MCF 10A (cell line): ENCODE data around the gene PLEKHA1. TPM values are rescaled to one million over a fixed set of nuclear protein-coding genes. Genes with fewer than 3 reads are reported as not detected.

Experiments
- BruUV-seq: library from RNA; stranded (reverse); fragments of 400-500 nt; replicated peaks from 2 replicates; lab custom pipeline; 2021; lab: Mats Ljungman, UMichigan
- CTCF ChIA-PET: fragments of 300-600 bp; sonication (Branson Sonifier 250); formaldehyde crosslinking; extraction: SDS; loops from one replicate; lab custom pipeline; 2021; ENCODE audit warnings: antibody characterized with exemption, inconsistent platforms; lab: Yijun Ruan, JAX
- POLR2A ChIA-PET: fragments of 300-600, 350-650 bp; sonication (Branson Sonifier 250); formaldehyde crosslinking; extraction: SDS; loops from one replicate; lab custom pipeline; 2020; ENCODE audit warnings: antibody characterized with exemption, inconsistent platforms; lab: Yijun Ruan, JAX
- DNase-seq: peaks from one replicate; pipeline ENCODE4 v3.0.0-alpha.2; 2018; ENCODE audit not compliant: unreplicated experiment
- H3K27ac Mint-ChIP-seq: one replicate; pipeline ENCODE4 v1.8.0; 2022; ENCODE audit warnings: mild to moderate bottlenecking, low read depth, mixed read lengths; ENCODE audit not compliant: unreplicated experiment
- H3K27me3 Mint-ChIP-seq: one replicate; pipeline ENCODE4 v1.8.0; 2022; ENCODE audit warnings: mixed read lengths; ENCODE audit not compliant: insufficient read depth, unreplicated experiment
- H3K36me3 Mint-ChIP-seq: one replicate; pipeline ENCODE4 v1.8.0; 2022; ENCODE audit warnings: mild to moderate bottlenecking, moderate library complexity, mixed read lengths; ENCODE audit not compliant: insufficient read depth, unreplicated experiment
- H3K4me1 Mint-ChIP-seq: one replicate; pipeline ENCODE4 v1.8.0; 2022; ENCODE audit warnings: mixed read lengths; ENCODE audit not compliant: insufficient read depth, unreplicated experiment
- H3K4me3 Mint-ChIP-seq: one replicate; pipeline ENCODE4 v1.8.0; 2022; ENCODE audit warnings: mild to moderate bottlenecking, moderate library complexity, mixed read lengths; ENCODE audit not compliant: unreplicated experiment
- H3K9me3 Mint-ChIP-seq: one replicate; pipeline ENCODE4 v1.8.0; 2022; ENCODE audit warnings: mixed read lengths; ENCODE audit not compliant: unreplicated experiment
- CTCF ChIP-seq: fragments of 200-600 bp; IDR thresholded peaks from one replicate; pipeline ENCODE4 v1.8.0; 2022; ENCODE audit warnings: antibody characterized with exemption, mild to moderate bottlenecking; ENCODE audit not compliant: unreplicated experiment
- intact Hi-C: fragments of 100-400 bp; cut with micrococcal nuclease; formaldehyde crosslinking; loops from 2 replicates; pipeline ENCODE4 v1.14.1; 2022
- total RNA-seq: library from RNA; stranded (reverse); gene quantifications from 2 replicates; pipeline ENCODE4 v1.2.3, GENCODE V29; 2022

PLEKHA1 gene
- total RNA-seq, 1 experiment from 2014 or later, result 55.8 TPM

- TF ChIP-seq CTCF, result no peak
- no peaks in the 10 kb centered on the region for H3K4me1 Mint-ChIP-seq
- H3K4me3 Mint-ChIP-seq, result no peak overlapping the region
- POLR2A ChIA-PET, result interaction anchor here (0.8 kb wide), 1 partner anchor 9 kb away, joined by 4 read pairs; no protein-coding TSS in a partner anchor
- BruUV-seq, result no TSS peak
- no peak overlapping the region for H3K27ac Mint-ChIP-seq
- CTCF ChIA-PET, result no interaction called here
- intact Hi-C loops, result no loop called here
- H3K27me3 Mint-ChIP-seq, result no peaks in the 10 kb centered on the region
- no peak for DNase-seq
- no peaks in the 10 kb centered on the region for H3K36me3 Mint-ChIP-seq
- peaks cover 8% of the 10 kb centered on the region for H3K9me3 Mint-ChIP-seq
These were observed 23.6 kb upstream of the PLEKHA1 start for GRCh38 chr10:122350893-122351292.

GRCh38 chr10:122352817-122353525, 21.5 kb upstream of the PLEKHA1 start:
- no peaks in the 10 kb centered on the region for H3K4me1 Mint-ChIP-seq
- no peaks in the 10 kb centered on the region for H3K36me3 Mint-ChIP-seq
- H3K9me3 Mint-ChIP-seq, result no peaks in the 10 kb centered on the region
- TF ChIP-seq CTCF, result no peak
- intact Hi-C loops, result no loop called here
- no peak overlapping the region for H3K27ac Mint-ChIP-seq
- no peaks in the 10 kb centered on the region for H3K27me3 Mint-ChIP-seq
- CTCF ChIA-PET, result interaction anchor here (0.8 to 0.9 kb wide), 2 partner anchors 54 to 212 kb away, joined by 3 to 4 read pairs; no protein-coding TSS in a partner anchor
- no peak overlapping the region for H3K4me3 Mint-ChIP-seq
- POLR2A ChIA-PET, result interaction anchor here (0.6 kb wide), 1 partner anchor 94 kb away, joined by 4 read pairs; no protein-coding TSS in a partner anchor
- DNase-seq, result no peak
- BruUV-seq, result no TSS peak

- no peak overlapping the region for H3K27ac Mint-ChIP-seq
- no peak overlapping the region for H3K4me3 Mint-ChIP-seq
- CTCF ChIA-PET, result interaction anchor here (0.7 kb wide), 1 partner anchor 1453 kb away, joined by 3 read pairs; no protein-coding TSS in a partner anchor
- POLR2A ChIA-PET, result interaction anchor here (0.8 kb wide), 1 partner anchor 213 kb away, joined by 3 read pairs; no protein-coding TSS in a partner anchor
- TF ChIP-seq CTCF, result no peak
- no peaks in the 10 kb centered on the region for H3K9me3 Mint-ChIP-seq
- H3K36me3 Mint-ChIP-seq, result no peaks in the 10 kb centered on the region
- BruUV-seq, result no TSS peak
- no peak for DNase-seq
- intact Hi-C loops, result no loop called here
- H3K4me1 Mint-ChIP-seq, result no peaks in the 10 kb centered on the region
- no peaks in the 10 kb centered on the region for H3K27me3 Mint-ChIP-seq
These were observed 20.1 kb upstream of the PLEKHA1 start for GRCh38 chr10:122354383-122354782.

GRCh38 chr10:122357685-122358084, 16.8 kb upstream of the PLEKHA1 start:
- H3K9me3 Mint-ChIP-seq, result no peaks in the 10 kb centered on the region
- ChIA-PET POLR2A (interaction anchor here (1.6 kb wide), 1 partner anchor 16 kb away, joined by 5 read pairs; the partner anchor contains the start of gene PLEKHA1), CTCF (interaction anchor here (1.0 to 2.4 kb wide), 4 partner anchors 13 to 78 kb away, joined by 3 to 9 read pairs (median 3); no protein-coding TSS in a partner anchor)
- no peak overlapping the region for H3K4me3 Mint-ChIP-seq
- no peaks in the 10 kb centered on the region for H3K27me3 Mint-ChIP-seq
- intact Hi-C loops, result no loop called here
- peaks cover 1% of the 10 kb centered on the region for H3K4me1 Mint-ChIP-seq
- no peak overlapping the region for H3K27ac Mint-ChIP-seq
- DNase-seq, result no peak
- no peak for TF ChIP-seq CTCF
- no peaks in the 10 kb centered on the region for H3K36me3 Mint-ChIP-seq
- no TSS peak for BruUV-seq
